GM18511 (cell line): ENCODE results near the gene RSPH4A.
"Not testable (repeated sequence)": the region's sequence is repeated elsewhere in the genome, so short reads cannot be mapped to it uniquely, and the experiment has no call there.

Experiments used
- ATAC-seq: cut with Tn5 transposase; IDR thresholded peaks from one replicate; pipeline ENCODE4 v1.9.1; 2021; ENCODE audit warnings: mild to moderate bottlenecking, moderate library complexity; ENCODE audit not compliant: unreplicated experiment

Gene RSPH4A

DNA sequence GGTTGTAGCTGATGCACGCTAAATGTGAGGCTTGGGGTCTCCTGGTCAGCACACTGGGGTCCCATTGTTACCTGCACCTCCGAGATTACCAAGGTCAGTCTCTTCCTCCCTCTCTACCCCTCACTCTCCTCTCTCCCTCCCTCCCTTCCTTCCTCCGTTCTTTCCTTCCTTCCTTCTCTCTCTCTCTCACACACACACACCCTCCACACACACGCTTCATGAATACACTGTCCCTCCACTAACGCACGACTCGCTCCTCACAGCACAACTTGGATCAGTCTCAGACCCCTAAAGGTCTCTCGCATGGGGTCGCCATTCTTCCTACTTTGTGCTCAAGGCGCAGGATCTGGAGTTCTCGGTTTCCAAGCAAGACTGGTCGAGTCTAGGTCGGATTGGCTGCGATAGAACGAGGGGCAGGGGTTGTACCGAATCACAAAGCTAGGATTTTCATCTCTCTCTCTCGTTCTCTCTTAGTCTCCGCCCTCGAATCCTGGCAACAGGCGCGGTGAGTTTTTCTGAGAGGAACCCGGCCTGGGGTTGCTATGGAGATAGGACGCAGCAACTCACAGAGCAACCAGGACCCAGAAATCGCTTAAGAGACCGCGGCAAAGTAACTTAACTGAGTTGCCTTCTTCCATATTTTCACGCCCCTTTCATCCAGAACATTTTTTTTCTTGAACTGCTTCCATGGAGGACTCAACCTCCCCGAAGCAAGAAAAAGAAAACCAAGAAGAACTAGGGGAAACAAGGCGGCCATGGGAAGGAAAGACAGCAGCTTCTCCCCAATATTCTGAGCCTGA, at the start of gene RSPH4A:
Gene RSPH4A (plus strand): TSS at position 543 of the 800 bp plus-strand sequence. CDS start 145 bp downstream, at position 688.
- peak; percentile 100 for ATAC-seq

DNA sequence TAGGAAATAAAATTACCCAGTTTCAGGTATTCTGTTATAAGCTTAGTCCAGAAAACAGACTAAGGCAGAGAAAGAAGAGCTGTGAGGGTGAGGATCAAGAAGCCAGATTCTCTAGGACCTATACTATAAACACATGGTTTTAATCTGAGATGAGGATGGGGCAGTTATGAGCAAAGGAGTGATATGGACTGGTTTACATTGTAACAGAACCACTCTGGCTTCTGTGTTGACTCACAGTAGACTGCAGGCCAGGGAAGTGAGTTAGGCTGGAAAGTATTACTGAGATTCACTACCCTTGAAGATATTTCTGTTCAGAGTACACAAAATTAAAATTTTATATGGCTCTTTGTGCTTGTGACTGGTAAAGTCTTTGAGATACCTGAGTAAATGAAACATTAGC, 48.2 kb upstream of the RSPH4A start:
- no peak for ATAC-seq

DNA sequence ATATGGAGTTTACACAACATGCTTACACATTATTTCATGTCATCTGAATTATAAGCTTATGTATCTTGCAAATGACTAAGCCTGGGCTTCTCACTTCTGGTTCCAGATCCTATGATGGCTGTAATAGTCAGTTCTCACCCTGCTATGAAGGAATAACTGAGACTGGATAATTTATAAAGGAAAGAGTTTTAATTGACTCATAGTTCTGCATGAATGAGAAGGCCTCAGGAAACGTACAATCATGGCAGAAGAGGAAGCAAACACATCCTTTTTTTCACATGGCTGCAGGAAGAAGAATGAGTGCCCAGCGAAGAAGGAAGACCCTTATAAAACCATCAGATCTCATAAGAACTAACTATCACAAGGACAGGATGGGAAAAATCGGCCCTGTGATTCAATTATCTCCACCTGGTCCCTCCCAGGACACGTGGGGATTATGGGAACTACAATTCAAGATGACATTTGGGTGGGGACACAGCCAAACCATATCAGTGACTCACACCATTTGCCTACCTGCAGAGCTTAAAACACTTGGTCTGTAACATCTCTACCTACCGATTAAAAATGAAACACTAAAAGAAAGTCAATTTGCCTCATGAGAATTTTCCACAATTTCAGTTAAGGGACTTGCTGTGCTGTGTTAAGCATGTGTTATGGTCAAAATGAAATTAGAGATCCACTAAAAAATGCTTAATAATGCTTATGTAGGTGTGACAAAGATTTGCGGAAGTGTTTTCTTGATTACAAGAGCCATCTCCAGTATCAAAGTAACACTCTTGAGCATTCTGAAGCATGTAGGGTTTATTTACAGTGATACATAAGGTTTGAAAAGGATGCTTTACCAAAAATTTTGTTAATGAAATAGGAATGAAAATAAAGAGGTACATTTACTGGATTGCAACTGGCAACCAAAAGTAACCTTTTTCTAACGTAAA, 47.2 kb upstream of the RSPH4A start:
- no peak for ATAC-seq

DNA sequence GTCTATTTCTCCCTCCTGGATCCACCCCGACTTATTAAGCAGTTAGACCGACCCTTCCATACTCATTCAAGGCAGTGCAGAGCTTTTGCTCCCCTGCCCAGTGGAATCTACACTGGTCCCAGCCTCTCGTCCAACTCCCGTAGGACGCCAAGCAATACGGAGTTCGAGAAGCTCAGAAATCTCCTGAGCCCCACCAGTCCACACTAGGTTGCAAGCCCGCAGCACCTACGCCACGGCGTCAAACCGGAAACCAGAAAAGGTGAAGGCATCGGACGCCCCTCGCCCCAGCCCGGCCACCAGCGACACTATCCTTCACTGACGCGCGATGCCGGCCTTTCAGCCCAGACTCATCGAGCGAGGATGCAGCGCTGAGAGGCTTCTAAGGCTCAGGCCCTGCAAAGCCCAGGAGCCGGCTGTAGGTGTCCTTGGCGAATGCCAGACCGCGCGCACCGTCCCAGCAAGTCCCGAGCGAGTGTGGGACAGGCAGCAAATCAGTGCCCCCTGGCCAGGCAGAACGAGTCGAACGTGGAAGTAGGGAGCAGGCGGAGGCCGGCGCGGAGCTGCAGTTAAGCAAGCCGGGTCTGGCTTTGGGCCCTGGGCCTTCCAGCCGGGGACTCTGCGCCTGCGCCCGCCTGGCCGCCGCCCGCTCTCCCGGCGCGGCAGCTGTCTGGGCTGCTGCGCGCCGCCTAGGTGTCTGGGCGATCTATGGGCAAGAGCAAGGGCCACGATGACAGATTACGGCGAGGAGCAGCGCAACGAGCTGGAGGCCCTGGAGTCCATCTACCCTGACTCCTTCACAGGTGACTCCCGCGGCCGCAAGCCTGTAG, 45.2 kb upstream of the RSPH4A start, which contains the start of gene RWDD1:
Gene RWDD1 (plus strand): TSS at position 649 of the 827 bp plus-strand sequence. CDS start 79 bp downstream, at position 728.
- ATAC-seq, result peak; percentile 94

DNA sequence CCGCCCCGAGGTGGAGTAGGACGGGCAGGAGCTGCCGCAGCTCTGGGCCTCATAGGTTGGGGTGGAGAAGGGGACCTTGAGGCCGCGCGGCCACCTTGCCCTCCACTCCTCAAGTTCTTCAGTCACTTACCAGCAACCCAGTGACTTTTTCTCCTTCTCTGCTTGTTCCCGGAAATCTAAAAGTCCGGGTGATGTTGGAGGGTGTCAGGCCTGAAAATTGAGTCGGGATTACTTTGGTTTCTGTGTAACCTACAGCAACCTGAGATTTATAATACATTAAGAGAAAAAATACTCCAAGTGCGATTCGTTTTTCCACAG, 44.6 kb upstream of the RSPH4A start:
- no peak for ATAC-seq

DNA sequence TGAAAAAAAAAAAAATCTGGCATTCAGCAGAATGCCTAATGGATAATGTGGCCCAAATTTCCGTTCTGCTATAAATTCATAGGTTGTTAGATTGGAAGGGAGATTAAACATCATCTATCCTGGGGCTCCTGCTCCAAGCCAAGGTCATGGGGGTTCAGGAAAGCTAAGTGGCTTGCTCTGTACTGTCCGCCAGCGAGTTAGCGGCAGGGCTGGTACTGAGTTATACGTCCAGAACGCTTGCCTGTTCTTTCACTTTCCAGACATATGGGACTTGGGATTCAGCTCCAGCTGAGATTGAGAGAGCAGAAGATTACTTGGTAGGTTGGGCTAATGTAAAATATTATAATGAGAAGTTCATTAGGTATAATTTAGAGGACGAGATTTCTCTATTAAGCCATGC, 44.1 kb upstream of the RSPH4A start:
- no peak for ATAC-seq

GRCh38 chr6:116575227-116575626, 41.1 kb upstream of the RSPH4A start:
- no peak for ATAC-seq

DNA sequence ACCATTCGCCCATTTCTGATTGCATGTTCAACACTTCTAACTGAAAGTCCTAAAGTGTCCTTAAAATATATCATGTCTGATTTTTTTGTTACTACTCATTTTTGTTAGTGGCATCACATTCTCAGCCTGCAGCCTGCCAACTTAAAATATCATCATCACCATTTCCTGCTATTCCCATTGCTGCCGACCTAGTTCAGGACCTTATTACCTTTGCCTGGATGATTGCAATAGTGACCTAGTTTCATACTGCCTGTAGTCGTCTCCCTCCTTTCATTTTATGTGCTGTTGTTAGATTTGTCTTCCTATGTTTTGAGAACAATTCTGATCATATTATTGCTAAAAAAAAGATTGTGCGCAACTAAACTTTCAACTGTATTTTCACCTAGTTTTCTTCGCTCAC, 38.8 kb upstream of the RSPH4A start:
- ATAC-seq, result no peak

- ATAC-seq, result no peak
These were observed 37.9 kb upstream of the RSPH4A start for GRCh38 chr6:116578335-116578734.

DNA sequence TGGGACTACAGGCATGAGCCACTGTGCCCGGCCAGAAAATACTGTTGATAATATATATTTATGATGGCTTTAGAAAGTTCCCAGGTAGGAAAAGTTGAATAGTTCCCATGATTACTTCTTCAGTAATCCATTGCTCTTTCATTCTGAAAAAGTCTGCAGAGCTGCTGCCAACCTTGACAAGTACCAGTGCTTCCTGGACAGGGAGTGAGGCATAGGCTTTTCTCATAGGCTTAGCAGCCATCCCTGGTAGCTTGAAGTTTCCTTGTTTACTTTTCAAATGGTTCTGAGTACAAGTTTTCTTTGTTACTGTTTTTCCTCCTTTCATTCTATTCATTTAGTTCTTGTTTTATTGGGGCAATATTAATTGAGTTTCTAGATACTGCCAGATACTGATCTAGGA, 37.1 kb upstream of the RSPH4A start:
- ATAC-seq, result no peak

GRCh38 chr6:116580198-116580597, 36.1 kb upstream of the RSPH4A start:
- no peak for ATAC-seq

GRCh38 chr6:116586276-116586675, 30.0 kb upstream of the RSPH4A start:
- no peak for ATAC-seq

GRCh38 chr6:116586738-116587137, 29.5 kb upstream of the RSPH4A start:
- ATAC-seq, result no peak

- ATAC-seq, result no peak
These were observed 21.0 kb upstream of the RSPH4A start for GRCh38 chr6:116595247-116595646.

- no peak for ATAC-seq
These were observed 19.5 kb upstream of the RSPH4A start for GRCh38 chr6:116596815-116597214.

GRCh38 chr6:116603916-116604315, 12.4 kb upstream of the RSPH4A start:
- not testable (repeated sequence) for ATAC-seq

- not testable (repeated sequence) for ATAC-seq
These were observed 11.4 kb upstream of the RSPH4A start for GRCh38 chr6:116604868-116605267.

DNA sequence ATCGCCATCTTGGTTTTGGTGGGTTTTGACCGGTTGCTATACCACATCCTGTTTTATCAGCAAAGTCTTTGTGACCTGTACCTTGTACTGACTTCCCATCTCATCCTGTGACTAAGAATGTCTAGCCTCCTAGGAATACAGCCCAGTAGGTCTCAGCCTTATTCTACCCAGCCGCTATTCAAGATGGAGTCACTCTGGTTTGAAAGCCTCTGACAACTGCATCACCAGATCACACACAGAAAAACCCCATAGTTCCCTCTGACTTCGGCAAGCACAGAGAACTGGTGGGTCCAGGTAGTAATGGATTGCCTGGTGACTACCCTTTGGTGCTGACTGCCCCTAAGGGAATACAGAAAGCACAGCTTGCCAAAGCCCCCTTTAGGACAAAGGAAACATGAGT, 10.3 kb upstream of the RSPH4A start:
- ATAC-seq, result no peak

DNA sequence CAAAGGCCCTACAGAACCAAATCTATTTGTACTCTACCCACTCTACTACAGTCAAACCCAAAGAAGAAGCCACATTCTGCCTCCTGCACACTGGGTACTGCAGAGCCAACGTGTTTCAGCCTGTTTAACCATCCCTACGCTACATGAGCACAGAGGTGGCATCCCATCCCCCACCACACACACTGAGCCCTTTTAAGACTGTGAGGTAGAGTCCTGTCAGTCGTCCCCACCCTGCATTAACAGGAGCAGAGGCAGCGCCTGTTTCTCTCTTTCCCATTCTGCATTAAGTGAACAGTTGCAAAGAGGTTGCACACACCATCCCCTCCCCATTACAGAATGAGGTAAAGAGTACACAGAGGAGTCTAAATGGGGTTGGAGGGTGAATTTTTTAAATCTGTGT, 5.2 kb upstream of the RSPH4A start:
- no peak for ATAC-seq

- peak; percentile 49 for ATAC-seq
These were observed 416 bp downstream of the RSPH4A start for GRCh38 chr6:116616737-116617053.
